Suppressor macrophage treated with lipopolysaccharide for 1 hour (primary cell): ENCODE results near the gene WDR7.
A peak's percentile ranks its signal among the peaks of the same experiment; 100 is the strongest.

Source experiments
- DNase-seq, 3 donors: peaks; one replicate each; pipeline ENCODE4 v3.0.0-alpha.2; 2020 to 2022

WDR7 gene

GRCh38 chr18:56947236-56947635 is 296.1 kb downstream of the WDR7 start:
- no peak for DNase-seq

DNA sequence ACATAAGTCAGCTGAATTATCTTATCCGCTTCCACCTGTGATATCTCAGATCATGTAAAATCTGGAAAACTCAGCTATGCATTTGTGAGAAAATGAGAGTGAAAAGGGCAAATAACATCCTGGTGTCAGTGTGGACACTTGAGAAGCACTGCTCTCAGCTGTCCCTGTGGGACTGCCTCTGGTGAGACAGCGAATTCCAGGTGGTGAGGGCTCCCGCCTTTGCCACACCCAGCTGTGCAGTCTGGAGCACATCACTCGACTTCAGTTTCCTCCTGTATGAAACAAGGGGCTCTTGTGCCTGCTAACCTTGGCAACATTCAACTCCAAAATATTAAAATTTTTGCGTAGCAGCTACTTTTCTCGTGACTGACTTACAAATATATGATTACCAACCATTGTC is 300.9 kb downstream of the WDR7 start:
- no peak for DNase-seq

GRCh38 chr18:56953428-56954198 is 302.5 kb downstream of the WDR7 start:
- DNase-seq: no peak

GRCh38 chr18:56955490-56955889 is 304.3 kb downstream of the WDR7 start:
- no peak for DNase-seq

GRCh38 chr18:56959120-56959519 is 308.0 kb downstream of the WDR7 start:
- no peak for DNase-seq

DNA sequence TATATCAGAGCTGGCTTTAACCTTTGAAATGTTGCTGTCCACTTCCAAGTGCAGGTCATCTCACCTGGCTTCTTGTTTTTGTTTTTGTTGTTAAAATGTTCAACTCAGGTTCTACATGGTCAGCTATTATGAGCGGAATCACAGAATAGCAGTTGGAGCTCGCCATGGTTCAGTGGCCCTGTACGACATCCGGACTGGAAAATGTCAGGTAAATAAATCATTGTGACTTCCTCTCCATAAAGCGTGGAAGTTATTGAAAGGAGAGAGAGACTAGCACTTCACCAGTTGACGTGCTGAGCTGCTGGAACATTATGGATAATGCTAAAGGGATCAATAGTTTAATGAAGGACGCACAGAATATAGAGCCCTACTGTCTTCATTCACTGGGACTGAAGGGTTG is 311.2 kb downstream of the WDR7 start:
- DNase-seq: no peak

DNA sequence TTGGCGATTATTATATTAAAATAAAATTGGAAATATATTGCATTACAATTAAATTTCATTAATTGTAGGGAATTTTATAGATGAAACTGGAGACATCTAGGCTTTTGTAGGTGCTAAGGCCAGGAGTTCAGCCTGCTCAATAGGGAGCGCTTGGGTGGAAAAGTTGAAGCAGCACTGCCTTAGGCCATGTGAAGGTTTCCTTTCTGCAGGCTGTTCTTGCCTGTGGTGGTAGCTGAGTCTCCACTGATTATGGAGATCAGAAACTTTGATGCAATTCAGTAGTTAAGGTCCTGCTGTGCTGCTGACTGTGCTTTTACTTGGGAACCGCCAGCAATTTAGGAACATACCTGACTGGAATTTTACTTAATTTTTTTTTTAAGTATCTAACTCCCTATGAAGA is 315.9 kb downstream of the WDR7 start:
- no peak for DNase-seq

GRCh38 chr18:56973487-56973886 is 322.3 kb downstream of the WDR7 start:
- no peak for DNase-seq

GRCh38 chr18:56974141-56974540 is 323.0 kb downstream of the WDR7 start:
- DNase-seq: no peak

DNA sequence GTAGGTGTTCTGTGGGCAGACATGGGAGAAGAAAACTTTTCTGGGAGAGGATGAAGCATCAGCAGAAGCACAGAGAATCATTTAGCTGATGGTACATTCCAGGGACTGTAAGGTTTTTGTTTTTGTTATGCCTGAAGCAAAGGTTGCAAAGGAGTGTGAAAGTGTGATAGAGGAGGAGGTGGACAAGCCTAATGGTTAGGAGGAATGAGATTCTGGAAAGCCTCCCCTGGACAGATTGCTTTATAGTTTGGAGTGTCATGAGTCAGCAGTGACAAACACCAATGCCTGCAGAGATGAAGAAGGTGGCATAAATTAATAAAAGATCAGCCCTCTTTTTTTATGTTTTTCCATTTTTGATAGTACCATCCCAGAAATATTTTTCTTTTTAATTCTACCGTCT is 324.1 kb downstream of the WDR7 start:
- DNase-seq: no peak

- no peak for DNase-seq
Measured at GRCh38 chr18:56977309-56977708, 326.1 kb downstream of the WDR7 start.

GRCh38 chr18:56977771-56978170 is 326.6 kb downstream of the WDR7 start:
- DNase-seq: no peak

DNA sequence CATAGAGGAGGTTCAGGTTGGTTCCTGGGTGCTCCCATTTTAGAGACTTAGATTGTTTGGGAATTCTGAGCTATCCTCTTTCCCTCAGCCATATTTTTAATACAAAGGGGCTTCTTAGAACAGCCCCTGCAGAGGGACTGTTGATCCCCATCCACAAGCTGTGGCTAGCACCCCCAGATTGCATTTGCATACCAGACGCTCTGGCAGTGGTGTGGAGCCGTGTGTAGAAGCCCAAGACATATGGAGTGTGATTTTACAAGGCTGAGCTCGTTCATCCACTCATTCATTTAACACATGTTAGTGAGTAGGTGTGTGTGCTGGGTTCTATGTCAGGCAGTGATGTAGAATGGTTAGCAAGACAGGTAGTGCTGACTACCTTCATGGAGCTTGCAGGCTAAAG is 329.0 kb downstream of the WDR7 start:
- DNase-seq: no peak

DNA sequence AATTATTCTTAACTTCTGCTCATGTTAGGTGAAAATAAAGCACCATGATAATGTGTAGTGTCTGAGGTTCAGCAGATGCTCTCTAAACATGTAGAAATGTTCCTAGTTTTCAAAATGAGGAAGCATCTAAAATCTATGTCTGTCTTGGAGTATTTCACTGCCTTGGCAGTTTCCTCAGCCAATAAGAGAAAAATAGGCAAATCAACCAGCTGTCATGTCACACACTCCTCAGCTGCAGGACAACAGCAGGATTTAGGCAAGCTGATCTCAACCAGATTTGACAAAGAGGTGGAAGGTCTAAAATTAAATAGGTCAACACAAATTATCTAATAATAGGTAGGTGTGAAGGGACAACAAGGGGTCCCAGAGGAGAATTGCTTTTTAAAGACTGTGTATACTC is 331.6 kb downstream of the WDR7 start:
- DNase-seq: peak in 2 of 3 donors; percentile 8 to 12

GRCh38 chr18:56983275-56983992 is 332.3 kb downstream of the WDR7 start:
- no peak for DNase-seq

DNA sequence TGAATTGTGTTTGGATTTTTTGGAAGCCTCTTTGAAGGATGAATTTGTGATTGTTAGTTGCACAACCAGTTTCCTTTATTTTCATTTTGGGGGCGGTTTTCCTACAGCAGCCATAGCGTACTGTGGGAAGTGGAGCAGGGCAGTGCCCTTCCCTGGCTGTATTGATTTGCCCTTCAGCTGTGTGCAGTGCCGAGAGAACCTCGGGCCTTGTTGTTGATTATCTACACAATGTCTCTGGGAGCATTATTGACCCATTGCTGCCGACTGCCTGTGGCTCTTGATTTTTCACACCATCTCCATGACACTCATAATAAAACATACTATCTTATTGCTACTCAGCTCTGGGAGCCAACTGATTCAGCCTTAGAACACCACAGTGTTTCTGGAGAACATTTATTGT is 333.6 kb downstream of the WDR7 start:
- no peak for DNase-seq

GRCh38 chr18:56986829-56987228 is 335.7 kb downstream of the WDR7 start:
- DNase-seq: no peak

DNA sequence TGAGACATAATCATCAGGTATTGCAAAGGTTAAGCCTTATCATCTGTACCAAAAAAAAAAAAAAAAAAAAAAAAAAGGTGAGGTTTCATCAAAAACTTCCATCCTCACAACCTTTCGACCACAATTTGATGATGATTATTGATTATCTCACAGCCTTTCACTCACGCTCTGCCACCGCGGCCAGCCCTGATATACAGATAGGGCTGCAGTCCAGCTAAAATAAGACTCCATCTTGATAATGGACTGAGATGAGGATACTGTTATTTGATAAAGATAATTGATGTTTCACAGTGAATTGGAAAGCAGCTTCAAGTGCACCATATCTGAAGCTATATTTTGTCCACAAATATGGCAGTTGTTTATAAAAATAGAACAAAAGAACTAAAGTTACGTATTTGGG is 336.1 kb downstream of the WDR7 start:
- no peak for DNase-seq

DNA sequence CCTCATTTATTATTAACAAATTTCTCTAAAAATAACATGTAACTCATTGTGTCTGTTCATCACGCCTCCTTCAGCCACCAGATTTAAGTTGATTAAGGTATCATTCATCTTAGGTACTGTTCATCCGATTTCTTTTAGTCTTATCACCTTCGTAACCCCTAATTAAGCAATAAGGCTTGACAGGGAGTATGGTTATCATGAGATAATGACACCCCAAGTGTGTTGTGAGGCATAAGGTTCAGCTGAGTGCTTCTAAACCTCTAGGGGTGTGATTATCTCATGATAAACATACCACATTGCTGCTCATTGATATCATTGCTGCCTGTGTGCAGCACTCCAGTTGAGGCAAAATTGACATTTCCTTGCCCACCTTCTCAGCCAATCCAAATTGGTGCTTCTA is 336.9 kb downstream of the WDR7 start:
- no peak for DNase-seq

DNA sequence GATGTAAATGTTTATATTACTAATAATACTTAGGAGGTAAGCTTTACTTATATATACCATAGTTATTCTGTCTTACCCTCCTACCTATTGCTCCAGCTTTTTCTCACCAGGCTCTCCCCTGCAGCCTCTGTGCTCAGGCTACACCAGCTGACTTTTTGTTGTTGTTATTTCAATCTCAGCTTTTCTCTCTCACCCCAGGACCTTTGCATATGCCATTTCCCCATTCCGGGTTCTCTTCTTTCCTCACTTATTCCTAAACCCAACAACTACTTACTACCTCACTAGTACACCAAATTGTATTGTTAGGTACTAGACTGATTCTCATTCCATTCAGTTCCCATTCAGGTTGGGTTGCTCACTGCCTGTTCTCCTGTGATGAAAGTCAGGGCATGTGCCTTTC is 339.5 kb downstream of the WDR7 start:
- no peak for DNase-seq

- no peak for DNase-seq
Measured at GRCh38 chr18:56992777-56993176, 341.6 kb downstream of the WDR7 start.

DNA sequence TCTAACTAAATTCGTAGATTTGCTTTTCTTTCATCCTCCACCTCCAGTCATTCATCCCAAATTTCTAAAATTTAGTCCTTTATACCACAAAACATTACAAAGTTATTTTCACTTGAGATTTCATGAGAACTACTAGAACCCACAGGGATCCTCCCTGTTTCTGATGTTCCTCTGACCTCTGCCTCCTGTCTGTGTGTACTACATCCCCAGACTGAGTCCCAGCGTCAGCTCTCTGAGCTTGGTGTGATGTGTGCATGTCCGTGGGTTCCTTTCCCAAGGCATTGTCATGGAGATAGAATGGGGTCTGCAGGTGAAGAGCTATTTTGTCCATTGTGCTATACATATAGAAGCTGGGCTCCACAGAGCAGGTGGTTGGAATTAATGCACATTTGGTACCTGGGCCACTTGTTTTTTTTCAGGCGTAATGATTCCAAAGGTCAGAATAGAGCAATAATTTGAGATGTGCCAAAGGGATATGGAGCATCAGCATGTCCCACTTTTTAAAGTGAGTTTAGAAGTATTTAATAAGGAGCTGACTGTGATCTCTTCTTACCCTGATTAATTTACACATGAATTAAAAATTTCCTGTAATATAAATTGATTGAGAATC is 344.5 kb downstream of the WDR7 start:
- DNase-seq: no peak

GRCh38 chr18:56997200-56997599 is 346.0 kb downstream of the WDR7 start:
- no peak for DNase-seq

GRCh38 chr18:56999823-57000222 is 348.7 kb downstream of the WDR7 start:
- DNase-seq: no peak
